ENCODE data around the gene DNAH9. TPM values are rescaled to one million over a fixed set of nuclear protein-coding genes. Genes with fewer than 3 reads are reported as not detected.

The DNAH9 gene
- total and polyA plus RNA-seq, 4 donors, result under 0.01 to 0.09 TPM; not detected in 2

GRCh38 chr17:11814655-11815262, 216.5 kb downstream of the DNAH9 start:
- Histone ChIP-seq H3K36me3 (ENCODE audit: control insufficient read depth in 4 of 4, insufficient read depth in 3 of 4, low read depth in 1 of 4, low read length in 3 of 4) (no peaks in the 10 kb centered on the region), H3K4me3 (ENCODE audit: low read depth in 1 of 3, low read length in 3 of 3) (no peak overlapping the region), H3K27me3 (ENCODE audit: control insufficient read depth in 4 of 4, insufficient read depth in 4 of 4, low read length in 3 of 4) (no peaks in the 10 kb centered on the region), H3K9ac (ENCODE audit: low read depth in 1 of 2, low read length in 2 of 2) (no peak overlapping the region), H3K9me3 (ENCODE audit: control insufficient read depth in 4 of 4, low read length in 3 of 4) (no peaks in the 10 kb centered on the region), H3K27ac (ENCODE audit: low read depth in 1 of 2, low read length in 2 of 2) (no peak overlapping the region), H3K4me1 (ENCODE audit: control insufficient read depth in 4 of 4, insufficient read depth in 4 of 4, low read length in 3 of 4) (no peaks in the 10 kb centered on the region)
- DNase-seq (ENCODE audit: low spot score), result no peak
- 58% methylated on average over 3 of the region's 3 CpGs for WGBS
- no peak for TF ChIP-seq TAF1 (conservative IDR thresholded peaks at IDR 0.05)
- no peak for TF ChIP-seq CTCF (IDR thresholded peaks at IDR 0.05; ENCODE audit: low read depth, low read length, missing input control)
- TF ChIP-seq HNF4G (IDR thresholded peaks at IDR 0.05), result no peak
- TF ChIP-seq HNF4A (conservative IDR thresholded peaks at IDR 0.05), result no peak
- TF ChIP-seq, protein P1, sequence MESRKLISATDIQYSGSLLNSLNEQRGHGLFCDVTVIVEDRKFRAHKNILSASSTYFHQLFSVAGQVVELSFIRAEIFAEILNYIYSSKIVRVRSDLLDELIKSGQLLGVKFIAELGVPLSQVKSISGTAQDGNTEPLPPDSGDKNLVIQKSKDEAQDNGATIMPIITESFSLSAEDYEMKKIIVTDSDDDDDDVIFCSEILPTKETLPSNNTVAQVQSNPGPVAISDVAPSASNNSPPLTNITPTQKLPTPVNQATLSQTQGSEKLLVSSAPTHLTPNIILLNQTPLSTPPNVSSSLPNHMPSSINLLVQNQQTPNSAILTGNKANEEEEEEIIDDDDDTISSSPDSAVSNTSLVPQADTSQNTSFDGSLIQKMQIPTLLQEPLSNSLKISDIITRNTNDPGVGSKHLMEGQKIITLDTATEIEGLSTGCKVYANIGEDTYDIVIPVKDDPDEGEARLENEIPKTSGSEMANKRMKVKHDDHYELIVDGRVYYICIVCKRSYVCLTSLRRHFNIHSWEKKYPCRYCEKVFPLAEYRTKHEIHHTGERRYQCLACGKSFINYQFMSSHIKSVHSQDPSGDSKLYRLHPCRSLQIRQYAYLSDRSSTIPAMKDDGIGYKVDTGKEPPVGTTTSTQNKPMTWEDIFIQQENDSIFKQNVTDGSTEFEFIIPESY (IDR thresholded peaks at IDR 0.05), result no peak
- no peak for TF ChIP-seq SP1 (IDR thresholded peaks at IDR 0.05)
- TF ChIP-seq ATF3 (IDR thresholded peaks at IDR 0.05), result no peak
- TF ChIP-seq REST (IDR thresholded peaks at IDR 0.05), result no peak
- TF ChIP-seq RXRA (IDR thresholded peaks at IDR 0.05), result no peak
- TF ChIP-seq NR2F2 (IDR thresholded peaks at IDR 0.05), result no peak
- TF ChIP-seq MAX (IDR thresholded peaks at IDR 0.05), result no peak
- TF ChIP-seq JUND (IDR thresholded peaks at IDR 0.05), result no peak
- TF ChIP-seq EGR1 (IDR thresholded peaks at IDR 0.05; ENCODE audit: low read depth in 2 of 2), result no peak

- H3K4me1 ChIP-seq (ENCODE audit: control insufficient read depth in 4 of 4, insufficient read depth in 4 of 4, low read length in 3 of 4), result no peaks in the 10 kb centered on the region
- 40% methylated on average over 2 of the region's 2 CpGs for WGBS
- H3K9ac ChIP-seq (ENCODE audit: low read depth in 1 of 2, low read length in 2 of 2), result no peak overlapping the region
- H3K27ac ChIP-seq (ENCODE audit: low read depth in 1 of 2, low read length in 2 of 2), result no peak overlapping the region
- DNase-seq (ENCODE audit: low spot score), result no peak
- no peaks in the 10 kb centered on the region for H3K27me3 ChIP-seq (ENCODE audit: control insufficient read depth in 4 of 4, insufficient read depth in 4 of 4, low read length in 3 of 4)
- no peaks in the 10 kb centered on the region for H3K9me3 ChIP-seq (ENCODE audit: control insufficient read depth in 4 of 4, low read length in 3 of 4)
- no peak for TF ChIP-seq JUND (IDR thresholded peaks at IDR 0.05)
- TF ChIP-seq MAX (IDR thresholded peaks at IDR 0.05), result no peak
- TF ChIP-seq ATF3 (IDR thresholded peaks at IDR 0.05), result no peak
- TF ChIP-seq NR2F2 (IDR thresholded peaks at IDR 0.05), result no peak
- no peak for TF ChIP-seq EGR1 (IDR thresholded peaks at IDR 0.05; ENCODE audit: low read depth in 2 of 2)
- no peak for TF ChIP-seq TAF1 (conservative IDR thresholded peaks at IDR 0.05)
- no peak for TF ChIP-seq RAD21 (IDR thresholded peaks at IDR 0.05)
- H3K36me3 ChIP-seq (ENCODE audit: control insufficient read depth in 4 of 4, insufficient read depth in 3 of 4, low read depth in 1 of 4, low read length in 3 of 4), result no peaks in the 10 kb centered on the region
- H3K4me3 ChIP-seq (ENCODE audit: low read depth in 1 of 3, low read length in 3 of 3), result no peak overlapping the region
Observed at GRCh38 chr17:11816409-11816808, 218.1 kb downstream of the DNAH9 start.

Measured in liver (tissue), 9 donors.